Measurements from ENCODE around the gene MPDZ. TPM values are rescaled to one million over a fixed set of nuclear protein-coding genes. Genes with fewer than 3 reads are reported as not detected.
A peak's percentile ranks its signal among the peaks of the same experiment; 100 is the strongest.

Gene MPDZ
- total and polyA plus RNA-seq, 2 of the 4 experiments (the other 2 are of a cell fraction): 18.8 to 39.3 TPM

DNA sequence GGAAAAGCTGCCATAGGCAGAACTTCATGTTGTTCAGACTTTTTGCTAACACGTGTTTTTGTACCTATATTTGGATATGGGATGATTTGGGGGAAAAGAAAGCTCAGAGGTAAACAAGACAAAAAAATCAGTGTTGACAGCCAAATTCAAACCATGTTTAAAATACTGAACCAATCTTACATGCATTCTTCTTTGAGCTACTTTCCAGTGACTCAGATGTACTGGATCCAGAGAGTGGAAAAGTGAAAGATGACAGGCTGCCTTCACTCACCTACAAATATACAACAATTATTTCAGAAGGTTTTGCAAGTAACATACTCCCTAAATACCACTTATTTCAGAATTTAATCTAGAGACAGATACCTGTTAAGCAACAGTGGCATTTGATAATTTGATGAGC lies 165.7 kb downstream of the MPDZ start:
- Histone ChIP-seq H3K79me1 (ENCODE audit: low read depth in 1 of 2, low read length in 2 of 2) (no peaks in the 10 kb centered on the region), H2BK20ac (ENCODE audit: low read depth, low read length) (no peak overlapping the region), H3K27ac (ENCODE audit: insufficient read depth, low read length) (no peak overlapping the region; the same call in 1 of the 2 replicates), H3K36me3 (ENCODE audit: control insufficient read depth, insufficient read depth, low read length) (peaks cover 10% of the 10 kb centered on the region), H3K18ac (ENCODE audit: low read depth, low read length) (no peak overlapping the region), H3K9ac (ENCODE audit: low read depth, low read length) (no peak overlapping the region), H2BK120ac (ENCODE audit: low read depth, low read length) (no peak overlapping the region), H2AFZ (replicated peaks; ENCODE audit: low read length, poor library complexity) (no peak overlapping the region), H2AK9ac (replicated peaks; ENCODE audit: low read depth, low read length, poor library complexity) (no peak overlapping the region), H4K5ac (ENCODE audit: low read depth, low read length) (no peak overlapping the region), H4K8ac (ENCODE audit: low read depth in 2 of 2, low read length in 2 of 2) (no peak overlapping the region), H4K91ac (ENCODE audit: insufficient read depth, low read depth, low read length) (no peak overlapping the region), H3K4me3 (ENCODE audit: insufficient read depth, low read depth, low read length) (no peak overlapping the region), H2AK5ac (ENCODE audit: low read depth, low read length) (no peak overlapping the region), H4K20me1 (ENCODE audit: insufficient read depth, low read length) (no peaks in the 10 kb centered on the region), H3K14ac (replicated peaks; ENCODE audit: low read depth, low read length) (no peak overlapping the region), H3K4me1 (ENCODE audit: control insufficient read depth, insufficient read depth, low read length) (peaks cover 3% of the 10 kb centered on the region; the same call in 1 of the 2 replicates), H3K23ac (ENCODE audit: low read depth, low read length) (no peak overlapping the region), H3K27me3 (ENCODE audit: control insufficient read depth, insufficient read depth, low read length) (no peaks in the 10 kb centered on the region), H3K4me2 (ENCODE audit: low read depth, low read length) (peak overlapping the region; percentile 53), H2BK5ac (ENCODE audit: low read depth, low read length, poor library complexity, severe bottlenecking) (no peak overlapping the region), H3K9me3 (ENCODE audit: control insufficient read depth, insufficient read depth, low read length) (no peaks in the 10 kb centered on the region), H3K4ac (ENCODE audit: low read depth, low read length) (no peak overlapping the region), H3K9me1 (ENCODE audit: insufficient read depth, low read length) (peaks cover 3% of the 10 kb centered on the region), H3K56ac (ENCODE audit: extremely low read depth, insufficient read depth, low read length) (no peak overlapping the region), H2BK15ac (ENCODE audit: low read depth, low read length) (no peak overlapping the region)
- TF ChIP-seq MAFK (IDR thresholded peaks at IDR 0.05; ENCODE audit: low read depth, low read length): no peak
- TF ChIP-seq NFE2L2 (IDR thresholded peaks at IDR 0.05; ENCODE audit: low read depth, low read length): no peak
- TF ChIP-seq RFX5 (IDR thresholded peaks at IDR 0.05; ENCODE audit: low read depth, low read length): no peak
- no peak for TF ChIP-seq CEBPB (IDR thresholded peaks at IDR 0.05; ENCODE audit: low read depth, low read length)
- no peak for TF ChIP-seq SMC3 (IDR thresholded peaks at IDR 0.05; ENCODE audit: low read depth, low read length)
- TF ChIP-seq, protein P1, sequence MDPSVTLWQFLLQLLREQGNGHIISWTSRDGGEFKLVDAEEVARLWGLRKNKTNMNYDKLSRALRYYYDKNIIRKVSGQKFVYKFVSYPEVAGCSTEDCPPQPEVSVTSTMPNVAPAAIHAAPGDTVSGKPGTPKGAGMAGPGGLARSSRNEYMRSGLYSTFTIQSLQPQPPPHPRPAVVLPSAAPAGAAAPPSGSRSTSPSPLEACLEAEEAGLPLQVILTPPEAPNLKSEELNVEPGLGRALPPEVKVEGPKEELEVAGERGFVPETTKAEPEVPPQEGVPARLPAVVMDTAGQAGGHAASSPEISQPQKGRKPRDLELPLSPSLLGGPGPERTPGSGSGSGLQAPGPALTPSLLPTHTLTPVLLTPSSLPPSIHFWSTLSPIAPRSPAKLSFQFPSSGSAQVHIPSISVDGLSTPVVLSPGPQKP (IDR thresholded peaks at IDR 0.05; ENCODE audit: borderline replicate concordance, low read depth, low read length): no peak
- TF ChIP-seq, protein P2, sequence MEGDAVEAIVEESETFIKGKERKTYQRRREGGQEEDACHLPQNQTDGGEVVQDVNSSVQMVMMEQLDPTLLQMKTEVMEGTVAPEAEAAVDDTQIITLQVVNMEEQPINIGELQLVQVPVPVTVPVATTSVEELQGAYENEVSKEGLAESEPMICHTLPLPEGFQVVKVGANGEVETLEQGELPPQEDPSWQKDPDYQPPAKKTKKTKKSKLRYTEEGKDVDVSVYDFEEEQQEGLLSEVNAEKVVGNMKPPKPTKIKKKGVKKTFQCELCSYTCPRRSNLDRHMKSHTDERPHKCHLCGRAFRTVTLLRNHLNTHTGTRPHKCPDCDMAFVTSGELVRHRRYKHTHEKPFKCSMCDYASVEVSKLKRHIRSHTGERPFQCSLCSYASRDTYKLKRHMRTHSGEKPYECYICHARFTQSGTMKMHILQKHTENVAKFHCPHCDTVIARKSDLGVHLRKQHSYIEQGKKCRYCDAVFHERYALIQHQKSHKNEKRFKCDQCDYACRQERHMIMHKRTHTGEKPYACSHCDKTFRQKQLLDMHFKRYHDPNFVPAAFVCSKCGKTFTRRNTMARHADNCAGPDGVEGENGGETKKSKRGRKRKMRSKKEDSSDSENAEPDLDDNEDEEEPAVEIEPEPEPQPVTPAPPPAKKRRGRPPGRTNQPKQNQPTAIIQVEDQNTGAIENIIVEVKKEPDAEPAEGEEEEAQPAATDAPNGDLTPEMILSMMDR (conservative IDR thresholded peaks at IDR 0.05; ENCODE audit: low read depth, low read length): no peak
- no peak for TF ChIP-seq USF2 (IDR thresholded peaks at IDR 0.05; ENCODE audit: low read depth, low read length)
- TF ChIP-seq MAZ (IDR thresholded peaks at IDR 0.05; ENCODE audit: borderline replicate concordance, low read depth, low read length): no peak
- TF ChIP-seq RAD21 (IDR thresholded peaks at IDR 0.05; ENCODE audit: low read length): no peak
- TF ChIP-seq CHD1 (IDR thresholded peaks at IDR 0.05; ENCODE audit: low read depth, low read length): no peak
- no peak for TF ChIP-seq BHLHE40 (IDR thresholded peaks at IDR 0.05; ENCODE audit: low read depth, low read length)
- TF ChIP-seq MXI1 (IDR thresholded peaks at IDR 0.05; ENCODE audit: borderline replicate concordance, low read depth, low read length): no peak
- TF ChIP-seq RCOR1 (IDR thresholded peaks at IDR 0.05; ENCODE audit: insufficient replicate concordance, low read length): no peak
- no peak for TF ChIP-seq FOS (IDR thresholded peaks at IDR 0.05; ENCODE audit: low read depth, low read length)
- TF ChIP-seq POLR2A (IDR thresholded peaks at IDR 0.05; ENCODE audit: low read depth, low read length): no peak
- BruUV-seq (replicated peaks): no TSS peak
- in situ Hi-C loops (cut with MboI; ENCODE audit: low sequenced_read_pairs) (no loop called here), intact Hi-C loops (cut with micrococcal nuclease) (no loop called here), dilution Hi-C loops (cut with HindIII; ENCODE audit: low sequenced_read_pairs, unreplicated experiment) (no loop called here)
- WGBS, 2 experiments (ENCODE audit: extremely low coverage in 2 of 2, insufficient read length in 1 of 2): no CpG with 5 or more reads among the region's 1 CpG
- ATAC-seq (ENCODE audit: low read depth) (peak; percentile 60), DNase-seq (peak; percentile 8)
- CTCF ChIA-PET: no interaction called here
- POLR2A ChIA-PET (ENCODE audit: unreplicated experiment): interaction anchor here (0.6 kb wide), 2 partner anchors 24 to 454 kb away, joined by 3 to 7 read pairs; no protein-coding TSS in a partner anchor
